Endothelial cell (in vitro differentiated cells): ENCODE data around the gene KREMEN1. TPM values are rescaled to one million over a fixed set of nuclear protein-coding genes. Genes with fewer than 3 reads are reported as not detected.

ENCODE experiments used
- DNase-seq: peaks from one replicate; pipeline ENCODE4 v3.0.0; 2021; ENCODE audit warnings: low spot score
- H3K27ac Mint-ChIP-seq: one replicate; pipeline ENCODE4 v1.8.0; 2021; ENCODE audit warnings: mixed read lengths, inconsistent platforms; ENCODE audit not compliant: unreplicated experiment
- H3K27me3 Mint-ChIP-seq: one replicate; pipeline ENCODE4 v1.8.0; 2021; ENCODE audit warnings: mild to moderate bottlenecking, moderate library complexity, mixed read lengths, inconsistent platforms; ENCODE audit not compliant: unreplicated experiment
- H3K36me3 Mint-ChIP-seq: one replicate; pipeline ENCODE4 v1.8.0; 2021; ENCODE audit warnings: mild to moderate bottlenecking, low read depth, mixed read lengths, inconsistent platforms; ENCODE audit not compliant: unreplicated experiment
- H3K4me1 Mint-ChIP-seq: one replicate; pipeline ENCODE4 v1.8.0; 2021; ENCODE audit warnings: mild to moderate bottlenecking, mixed read lengths, inconsistent platforms; ENCODE audit not compliant: unreplicated experiment
- H3K4me3 Mint-ChIP-seq: one replicate; pipeline ENCODE4 v1.8.0; 2021; ENCODE audit warnings: mild to moderate bottlenecking, mixed read lengths, inconsistent platforms; ENCODE audit not compliant: unreplicated experiment
- H3K9me3 Mint-ChIP-seq: one replicate; pipeline ENCODE4 v1.8.0; 2021; ENCODE audit warnings: mixed read lengths, inconsistent platforms; ENCODE audit not compliant: unreplicated experiment
- CTCF ChIP-seq: fragments of 200-600 bp; sonication (generic); IDR thresholded peaks from one replicate; pipeline ENCODE4 v1.5.0; 2021; ENCODE audit warnings: antibody characterized with exemption; ENCODE audit not compliant: unreplicated experiment
- total RNA-seq: library from RNA; stranded (reverse); fragmentation: NEBNext Ultra II Directional; extraction: Animal tissue kit (Norgen Biotek cat#: 25700); gene quantifications from one replicate; pipeline ENCODE4 v1.2.1, GENCODE V29; 2021; ENCODE audit not compliant: unreplicated experiment

KREMEN1 gene
- total RNA-seq, 1 donor from 2014 or later: 3.1 TPM

GRCh38 chr22:29040385-29041275, 32.2 kb upstream of the KREMEN1 start:
- peaks cover 3% of the 10 kb centered on the region for H3K27me3 Mint-ChIP-seq
- H3K4me3 Mint-ChIP-seq: no peak overlapping the region
- peak; percentile 90 for TF ChIP-seq CTCF
- no peaks in the 10 kb centered on the region for H3K9me3 Mint-ChIP-seq
- DNase-seq: peak; percentile 67
- peaks cover 11% of the 10 kb centered on the region for H3K4me1 Mint-ChIP-seq
- no peak overlapping the region for H3K27ac Mint-ChIP-seq
- H3K36me3 Mint-ChIP-seq: no peaks in the 10 kb centered on the region

GRCh38 chr22:29041408-29041807, 31.4 kb upstream of the KREMEN1 start:
- DNase-seq: no peak
- Mint-ChIP-seq H3K4me3 (no peak overlapping the region), H3K36me3 (no peaks in the 10 kb centered on the region), H3K4me1 (peaks cover 11% of the 10 kb centered on the region), H3K9me3 (no peaks in the 10 kb centered on the region), H3K27me3 (peaks cover 3% of the 10 kb centered on the region), H3K27ac (no peak overlapping the region)
- TF ChIP-seq CTCF: no peak

GRCh38 chr22:29043906-29044575, 28.8 kb upstream of the KREMEN1 start:
- Mint-ChIP-seq H3K36me3 (no peaks in the 10 kb centered on the region), H3K9me3 (no peaks in the 10 kb centered on the region), H3K4me1 (peaks cover 11% of the 10 kb centered on the region), H3K27me3 (peaks cover 4% of the 10 kb centered on the region), H3K4me3 (no peak overlapping the region), H3K27ac (no peak overlapping the region)
- TF ChIP-seq CTCF: no peak
- DNase-seq: no peak

GRCh38 chr22:29044657-29045176, 28.1 kb upstream of the KREMEN1 start:
- peaks cover 11% of the 10 kb centered on the region for H3K4me1 Mint-ChIP-seq
- peaks cover 5% of the 10 kb centered on the region for H3K27me3 Mint-ChIP-seq
- TF ChIP-seq CTCF: no peak
- no peaks in the 10 kb centered on the region for H3K9me3 Mint-ChIP-seq
- no peak overlapping the region for H3K27ac Mint-ChIP-seq
- no peaks in the 10 kb centered on the region for H3K36me3 Mint-ChIP-seq
- DNase-seq: no peak
- H3K4me3 Mint-ChIP-seq: no peak overlapping the region
